ENCODE results near the gene TENM3.
"Not testable (repeated sequence)": the region's sequence is repeated elsewhere in the genome, so short reads cannot be mapped to it uniquely, and the experiment has no call there.

Gene TENM3

DNA sequence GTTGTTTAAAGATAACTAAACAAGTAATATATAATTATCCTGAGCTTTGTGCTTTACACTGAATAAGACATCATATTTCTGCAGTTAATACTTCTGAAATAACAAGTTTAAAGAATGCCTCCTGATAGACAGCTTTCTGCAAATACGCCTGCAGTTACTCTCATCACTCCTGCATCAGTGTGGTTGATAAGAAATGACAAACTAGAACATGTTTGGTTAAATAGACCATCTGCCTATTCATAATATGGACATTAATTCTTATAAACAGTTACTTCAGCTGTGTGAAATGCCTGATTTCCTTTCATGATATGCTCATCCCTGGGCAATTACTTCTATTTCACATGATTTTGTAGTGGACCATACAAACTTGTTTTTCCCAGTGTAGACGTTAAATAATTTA, 7.0 kb upstream of the TENM3 start:
- Histone ChIP-seq H3K4ac (ENCODE audit: low read length) (no peak overlapping the region), H4K91ac (ENCODE audit: low read depth, low read length, poor library complexity) (no peak overlapping the region), H2BK120ac (ENCODE audit: low read depth, low read length) (no peak overlapping the region), H3K18ac (ENCODE audit: low read length) (no peak overlapping the region), H3K79me1 (ENCODE audit: low read depth, low read length) (peaks cover 3% of the 10 kb centered on the region), H3K4me1 (ENCODE audit: control insufficient read depth in 2 of 2, insufficient read depth in 1 of 2, low read depth in 1 of 2, low read length in 2 of 2) (peaks cover 4 to 17% of the 10 kb centered on the region in 2 donors), H2BK15ac (ENCODE audit: low read length) (no peak overlapping the region), H3K27ac (replicated peaks; ENCODE audit: low read length) (no peak overlapping the region), H3K14ac (ENCODE audit: low read length) (no peak overlapping the region), H2BK12ac (ENCODE audit: low read length) (no peak overlapping the region), H3K4me3 (ENCODE audit: low read length in 2 of 2) (no peak overlapping the region), H4K8ac (ENCODE audit: low read depth, low read length) (no peak overlapping the region), H3K23ac (ENCODE audit: low read depth, low read length, poor library complexity) (no peak overlapping the region), H3K36me3 (replicated peaks in 1 of 2; ENCODE audit: control insufficient read depth in 2 of 2, insufficient read depth in 2 of 2, low read length in 2 of 2) (peaks cover 2 to 16% of the 10 kb centered on the region in 2 donors), H2AFZ (ENCODE audit: low read length) (no peak overlapping the region), H3K4me2 (ENCODE audit: insufficient read depth, low read length, poor library complexity, severe bottlenecking) (no peak overlapping the region), H3K9me3 (replicated peaks in 1 of 2; ENCODE audit: control insufficient read depth in 2 of 2, insufficient read depth in 1 of 2, low read depth in 1 of 2, low read length in 2 of 2) (no peaks in the 10 kb centered on the region), H2AK5ac (ENCODE audit: low read depth, low read length) (no peak overlapping the region), H3K9ac (ENCODE audit: low read depth, low read length, poor library complexity) (no peak overlapping the region), H2BK5ac (ENCODE audit: low read length) (no peak overlapping the region), H3K27me3 (ENCODE audit: control insufficient read depth in 3 of 3, insufficient read depth in 3 of 3, low read depth in 1 of 3, low read length in 3 of 3) (no peaks in the 10 kb centered on the region)
- DNase-seq (ENCODE audit: low spot score) = no peak
- WGBS, 2 donors (ENCODE audit: extremely low coverage in 2 of 2, insufficient read length in 2 of 2, insufficient replicate concordance in 1 of 2) = 100% methylated on average over 1 of the region's 2 CpGs; no CpG with 5 or more reads in 1 of the 2 donors

DNA sequence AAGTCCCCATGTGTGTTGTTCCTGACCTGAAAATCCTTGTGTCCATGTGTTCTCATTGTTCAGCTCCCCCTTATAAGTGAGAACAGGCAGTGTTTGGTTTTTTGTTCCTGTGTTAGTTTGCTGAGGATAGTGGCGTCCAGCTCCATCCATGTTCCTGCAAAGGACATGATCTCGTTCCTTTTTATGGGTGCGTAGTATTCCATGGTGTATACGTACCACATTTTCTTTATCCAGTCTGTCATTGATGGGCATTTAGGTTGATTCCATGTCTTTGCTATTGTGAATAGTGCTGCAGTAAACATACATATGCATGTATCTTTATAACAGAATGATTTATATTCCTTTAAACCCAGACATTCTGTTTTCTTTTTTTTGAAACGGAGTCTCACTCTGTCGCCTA, 6.2 kb upstream of the TENM3 start:
- not testable (repeated sequence) for H3K4ac ChIP-seq (ENCODE audit: low read length); H2AK5ac ChIP-seq (ENCODE audit: low read depth, low read length); H2BK15ac ChIP-seq (ENCODE audit: low read length); H2BK5ac ChIP-seq (ENCODE audit: low read length); H2AFZ ChIP-seq (ENCODE audit: low read length); DNase-seq (ENCODE audit: low spot score); H3K9ac ChIP-seq (ENCODE audit: low read depth, low read length, poor library complexity); H3K4me2 ChIP-seq (ENCODE audit: insufficient read depth, low read length, poor library complexity, severe bottlenecking); H3K14ac ChIP-seq (ENCODE audit: low read length); H4K8ac ChIP-seq (ENCODE audit: low read depth, low read length); H3K23ac ChIP-seq (ENCODE audit: low read depth, low read length, poor library complexity); H4K91ac ChIP-seq (ENCODE audit: low read depth, low read length, poor library complexity); H3K79me1 ChIP-seq (ENCODE audit: low read depth, low read length); H2BK120ac ChIP-seq (ENCODE audit: low read depth, low read length); H3K27ac ChIP-seq (replicated peaks; ENCODE audit: low read length); H3K9me3 ChIP-seq (replicated peaks in 1 of 2; ENCODE audit: control insufficient read depth in 2 of 2, insufficient read depth in 1 of 2, low read depth in 1 of 2, low read length in 2 of 2); H3K27me3 ChIP-seq (ENCODE audit: control insufficient read depth in 3 of 3, insufficient read depth in 3 of 3, low read depth in 1 of 3, low read length in 3 of 3); H2BK12ac ChIP-seq (ENCODE audit: low read length); H3K4me3 ChIP-seq (ENCODE audit: low read length in 2 of 2); H3K18ac ChIP-seq (ENCODE audit: low read length)
- Histone ChIP-seq H3K36me3 (replicated peaks in 1 of 2; ENCODE audit: control insufficient read depth in 2 of 2, insufficient read depth in 2 of 2, low read length in 2 of 2) (peaks cover 2 to 16% of the 10 kb centered on the region in 2 donors), H3K4me1 (ENCODE audit: control insufficient read depth in 2 of 2, insufficient read depth in 1 of 2, low read depth in 1 of 2, low read length in 2 of 2) (peaks cover 4 to 13% of the 10 kb centered on the region in 2 donors)
- WGBS, 2 donors (ENCODE audit: extremely low coverage in 2 of 2, insufficient read length in 2 of 2, insufficient replicate concordance in 1 of 2) = no CpG with 5 or more reads among the region's 6 CpGs

DNA sequence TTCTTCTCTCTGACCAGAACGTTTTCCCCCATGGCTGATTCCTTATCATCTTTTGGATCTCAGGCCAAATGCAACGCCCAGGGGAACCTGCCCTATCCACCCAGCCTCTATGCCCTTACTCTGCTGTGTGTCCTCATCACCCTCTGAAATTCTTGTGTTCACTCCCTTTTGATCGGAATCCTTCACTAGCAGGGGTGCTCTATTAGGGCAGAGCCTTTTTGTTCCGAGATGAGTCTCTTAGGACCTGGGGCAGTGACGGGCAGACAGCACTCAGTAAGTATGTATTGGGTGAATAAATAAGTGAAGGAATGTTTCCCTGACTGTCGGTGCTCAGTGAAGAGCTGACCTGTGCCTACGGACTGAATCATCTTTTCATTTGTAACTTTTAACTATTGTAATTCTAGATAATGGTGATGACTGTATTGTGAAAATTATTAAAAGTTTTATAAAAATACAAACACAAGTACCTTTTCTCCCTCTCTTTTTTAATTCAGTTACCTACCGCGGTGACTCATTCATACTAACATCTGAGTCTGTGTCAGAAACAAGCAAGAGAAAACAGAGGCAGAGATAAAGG, 4.8 kb upstream of the TENM3 start:
- Histone ChIP-seq H3K14ac (ENCODE audit: low read length) (no peak overlapping the region), H2BK15ac (ENCODE audit: low read length) (no peak overlapping the region), H4K91ac (ENCODE audit: low read depth, low read length, poor library complexity) (no peak overlapping the region), H3K23ac (ENCODE audit: low read depth, low read length, poor library complexity) (no peak overlapping the region), H3K9me3 (replicated peaks in 1 of 2; ENCODE audit: control insufficient read depth in 2 of 2, insufficient read depth in 1 of 2, low read depth in 1 of 2, low read length in 2 of 2) (no peaks in the 10 kb centered on the region), H2BK12ac (ENCODE audit: low read length) (no peak overlapping the region), H3K4me2 (ENCODE audit: insufficient read depth, low read length, poor library complexity, severe bottlenecking) (no peak overlapping the region), H3K18ac (ENCODE audit: low read length) (no peak overlapping the region), H4K8ac (ENCODE audit: low read depth, low read length) (no peak overlapping the region), H3K9ac (ENCODE audit: low read depth, low read length, poor library complexity) (no peak overlapping the region), H3K27ac (replicated peaks; ENCODE audit: low read length) (peak overlapping the region; percentile 29), H3K27me3 (ENCODE audit: control insufficient read depth in 3 of 3, insufficient read depth in 3 of 3, low read depth in 1 of 3, low read length in 3 of 3) (no peaks in the 10 kb centered on the region), H2BK120ac (ENCODE audit: low read depth, low read length) (no peak overlapping the region), H3K4me3 (ENCODE audit: low read length in 2 of 2) (no peak overlapping the region), H2AFZ (ENCODE audit: low read length) (peak overlapping the region; percentile 8), H3K4ac (ENCODE audit: low read length) (no peak overlapping the region), H3K4me1 (ENCODE audit: control insufficient read depth in 2 of 2, insufficient read depth in 1 of 2, low read depth in 1 of 2, low read length in 2 of 2) (peaks cover 4 to 13% of the 10 kb centered on the region in 2 donors), H3K36me3 (replicated peaks in 1 of 2; ENCODE audit: control insufficient read depth in 2 of 2, insufficient read depth in 2 of 2, low read length in 2 of 2) (peaks cover 2 to 5% of the 10 kb centered on the region in 2 donors), H3K79me1 (ENCODE audit: low read depth, low read length) (peaks cover 1% of the 10 kb centered on the region), H2AK5ac (ENCODE audit: low read depth, low read length) (peak overlapping the region; percentile 47), H2BK5ac (ENCODE audit: low read length) (no peak overlapping the region)
- DNase-seq (ENCODE audit: low spot score) = no peak
- WGBS, 2 donors (ENCODE audit: extremely low coverage in 2 of 2, insufficient read length in 2 of 2, insufficient replicate concordance in 1 of 2) = no CpG with 5 or more reads among the region's 9 CpGs

GRCh38 chr4:182240161-182241130, 2.8 kb upstream of the TENM3 start:
- H3K18ac ChIP-seq (ENCODE audit: low read length) = peak overlapping the region; percentile 64
- no peak overlapping the region for H3K23ac ChIP-seq (ENCODE audit: low read depth, low read length, poor library complexity)
- H2BK15ac ChIP-seq (ENCODE audit: low read length) = no peak overlapping the region
- H3K4me2 ChIP-seq (ENCODE audit: insufficient read depth, low read length, poor library complexity, severe bottlenecking) = no peak overlapping the region
- no CpG with 5 or more reads among the region's 18 CpGs for WGBS, 2 donors (ENCODE audit: extremely low coverage in 2 of 2, insufficient read length in 2 of 2, insufficient replicate concordance in 1 of 2)
- H3K36me3 ChIP-seq (replicated peaks in 1 of 2; ENCODE audit: control insufficient read depth in 2 of 2, insufficient read depth in 2 of 2, low read length in 2 of 2) = peaks cover 2 to 5% of the 10 kb centered on the region in 2 donors
- H3K27ac ChIP-seq (replicated peaks; ENCODE audit: low read length) = no peak overlapping the region
- no peak overlapping the region for H3K14ac ChIP-seq (ENCODE audit: low read length)
- no peak for DNase-seq (ENCODE audit: low spot score)
- H3K9ac ChIP-seq (ENCODE audit: low read depth, low read length, poor library complexity) = no peak overlapping the region
- no peak overlapping the region for H3K4ac ChIP-seq (ENCODE audit: low read length)
- peak overlapping the region in 1 of 2 donors; percentile 25 for H3K4me3 ChIP-seq (ENCODE audit: low read length in 2 of 2)
- H4K8ac ChIP-seq (ENCODE audit: low read depth, low read length) = no peak overlapping the region
- H2BK120ac ChIP-seq (ENCODE audit: low read depth, low read length) = no peak overlapping the region
- peaks cover 1% of the 10 kb centered on the region for H3K79me1 ChIP-seq (ENCODE audit: low read depth, low read length)
- H2AFZ ChIP-seq (ENCODE audit: low read length) = no peak overlapping the region
- H4K91ac ChIP-seq (ENCODE audit: low read depth, low read length, poor library complexity) = no peak overlapping the region
- no peaks in the 10 kb centered on the region for H3K27me3 ChIP-seq (ENCODE audit: control insufficient read depth in 3 of 3, insufficient read depth in 3 of 3, low read depth in 1 of 3, low read length in 3 of 3)
- no peaks in the 10 kb centered on the region for H3K9me3 ChIP-seq (replicated peaks in 1 of 2; ENCODE audit: control insufficient read depth in 2 of 2, insufficient read depth in 1 of 2, low read depth in 1 of 2, low read length in 2 of 2)
- no peak overlapping the region for H2BK5ac ChIP-seq (ENCODE audit: low read length)
- H2AK5ac ChIP-seq (ENCODE audit: low read depth, low read length) = no peak overlapping the region
- peaks cover 4 to 17% of the 10 kb centered on the region in 2 donors for H3K4me1 ChIP-seq (ENCODE audit: control insufficient read depth in 2 of 2, insufficient read depth in 1 of 2, low read depth in 1 of 2, low read length in 2 of 2)
- no peak overlapping the region for H2BK12ac ChIP-seq (ENCODE audit: low read length)

Data from neuronal stem cell (in vitro differentiated cells).